Uterus (tissue), 2 donors: Measurements from ENCODE around the gene ATP13A3.

Experiments used
- CTCF ChIP-seq, 4 experiments: fragments of 200-600 bp in 2 of 4; fragments of 450-650 bp in 2 of 4; sonication (generic) in 2 of 4; IDR thresholded peaks; one replicate each; pipeline ENCODE4 v1.5.1; 2016 to 2019; ENCODE audit warnings: antibody characterized with exemption in 4 of 4, mild to moderate bottlenecking in 2 of 4, moderate library complexity in 1 of 4
- POLR2A ChIP-seq, 2 donors: fragments of 450-650 bp; IDR thresholded peaks; one replicate each; pipeline ENCODE4 v1.6.1; 2016; ENCODE audit warnings: antibody characterized with exemption in 2 of 2, mild to moderate bottlenecking in 1 of 2, moderate library complexity in 1 of 2

GRCh38 chr3:194465246-194465645 is 21.6 kb downstream of the ATP13A3 start:
- TF ChIP-seq CTCF (IDR thresholded peaks at IDR 0.05) (no peak), POLR2A (IDR thresholded peaks at IDR 0.05) (no peak)
